HG02798 (cell line): ENCODE measurements around the gene CCDC87.
"Not testable (repeated sequence)": the region's sequence is repeated elsewhere in the genome, so short reads cannot be mapped to it uniquely, and the experiment has no call there.

Experiments
- ATAC-seq: cut with Tn5 transposase; IDR thresholded peaks from one replicate; pipeline ENCODE4 v1.9.1; 2021; ENCODE audit warnings: mild to moderate bottlenecking; ENCODE audit not compliant: unreplicated experiment, poor library complexity

Gene CCDC87, protein sequence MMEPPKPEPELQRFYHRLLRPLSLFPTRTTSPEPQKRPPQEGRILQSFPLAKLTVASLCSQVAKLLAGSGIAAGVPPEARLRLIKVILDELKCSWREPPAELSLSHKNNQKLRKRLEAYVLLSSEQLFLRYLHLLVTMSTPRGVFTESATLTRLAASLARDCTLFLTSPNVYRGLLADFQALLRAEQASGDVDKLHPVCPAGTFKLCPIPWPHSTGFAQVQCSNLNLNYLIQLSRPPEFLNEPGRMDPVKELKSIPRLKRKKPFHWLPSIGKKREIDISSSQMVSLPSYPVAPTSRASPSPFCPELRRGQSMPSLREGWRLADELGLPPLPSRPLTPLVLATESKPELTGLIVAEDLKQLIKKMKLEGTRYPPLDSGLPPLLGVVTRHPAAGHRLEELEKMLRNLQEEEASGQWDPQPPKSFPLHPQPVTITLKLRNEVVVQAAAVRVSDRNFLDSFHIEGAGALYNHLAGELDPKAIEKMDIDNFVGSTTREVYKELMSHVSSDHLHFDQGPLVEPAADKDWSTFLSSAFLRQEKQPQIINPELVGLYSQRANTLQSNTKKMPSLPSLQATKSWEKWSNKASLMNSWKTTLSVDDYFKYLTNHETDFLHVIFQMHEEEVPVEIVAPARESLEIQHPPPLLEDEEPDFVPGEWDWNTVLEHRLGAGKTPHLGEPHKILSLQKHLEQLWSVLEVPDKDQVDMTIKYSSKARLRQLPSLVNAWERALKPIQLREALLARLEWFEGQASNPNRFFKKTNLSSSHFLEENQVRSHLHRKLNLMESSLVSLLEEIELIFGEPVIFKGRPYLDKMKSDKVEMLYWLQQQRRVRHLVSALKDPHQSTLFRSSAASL

DNA sequence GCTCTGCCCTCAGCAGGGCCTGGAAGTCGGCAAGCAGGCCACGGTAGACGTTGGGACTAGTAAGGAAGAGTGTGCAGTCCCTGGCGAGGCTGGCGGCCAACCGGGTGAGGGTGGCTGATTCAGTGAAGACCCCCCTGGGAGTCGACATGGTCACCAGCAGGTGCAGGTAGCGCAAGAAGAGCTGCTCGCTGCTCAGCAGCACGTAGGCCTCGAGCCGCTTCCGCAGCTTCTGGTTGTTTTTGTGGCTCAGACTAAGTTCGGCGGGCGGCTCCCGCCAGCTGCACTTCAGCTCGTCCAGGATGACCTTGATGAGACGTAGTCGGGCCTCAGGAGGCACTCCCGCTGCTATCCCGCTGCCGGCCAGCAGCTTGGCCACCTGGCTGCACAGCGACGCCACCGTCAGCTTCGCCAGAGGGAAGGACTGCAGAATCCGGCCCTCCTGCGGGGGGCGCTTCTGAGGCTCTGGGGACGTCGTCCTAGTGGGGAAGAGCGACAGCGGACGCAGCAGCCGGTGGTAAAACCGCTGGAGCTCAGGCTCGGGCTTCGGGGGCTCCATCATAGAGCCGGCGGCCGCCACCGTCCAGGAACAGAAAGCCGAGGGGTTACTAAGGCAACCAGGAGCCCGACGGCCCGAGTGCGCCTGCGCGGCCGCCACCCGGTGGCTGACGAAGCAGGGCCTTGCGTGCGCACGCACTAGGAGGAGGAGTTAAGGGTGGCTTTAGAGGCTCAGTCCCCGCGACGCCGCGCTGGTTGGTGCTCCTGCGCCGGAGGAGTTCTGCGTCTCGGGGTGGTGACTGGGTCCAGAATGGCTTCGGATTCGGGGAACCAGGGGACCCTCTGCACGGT, at the start of gene CCDC87, which contains the start of gene CCS:
CCDC87 (minus strand) TSS at position 607 of the 846 bp plus-strand sequence; CDS start at position 559, 48 bp downstream.
CCS (plus strand) TSS at position 729 of the 846 bp plus-strand sequence; CDS start at position 806, 77 bp downstream.
- peak; percentile 96 for ATAC-seq

DNA sequence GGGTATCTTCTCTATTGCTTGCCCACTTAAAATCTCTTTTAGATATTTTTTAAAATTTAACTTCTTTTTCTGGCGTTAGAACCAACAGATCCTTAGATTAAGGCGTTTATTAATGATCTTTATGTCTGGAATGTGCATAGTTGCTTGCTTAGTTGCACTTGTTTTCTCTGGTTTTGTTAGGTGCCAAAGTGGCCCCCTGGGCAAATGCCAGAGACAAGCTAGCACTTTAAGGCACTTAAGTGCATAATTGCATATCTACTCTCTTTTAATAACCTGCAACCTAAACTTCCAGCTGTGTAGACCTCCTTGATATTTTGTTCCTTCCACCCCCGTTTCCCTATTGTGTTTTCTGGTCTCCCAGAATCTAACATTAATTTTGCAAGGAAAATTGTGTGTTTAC, 49.0 kb upstream of the CCDC87 start:
- ATAC-seq, result no peak

DNA sequence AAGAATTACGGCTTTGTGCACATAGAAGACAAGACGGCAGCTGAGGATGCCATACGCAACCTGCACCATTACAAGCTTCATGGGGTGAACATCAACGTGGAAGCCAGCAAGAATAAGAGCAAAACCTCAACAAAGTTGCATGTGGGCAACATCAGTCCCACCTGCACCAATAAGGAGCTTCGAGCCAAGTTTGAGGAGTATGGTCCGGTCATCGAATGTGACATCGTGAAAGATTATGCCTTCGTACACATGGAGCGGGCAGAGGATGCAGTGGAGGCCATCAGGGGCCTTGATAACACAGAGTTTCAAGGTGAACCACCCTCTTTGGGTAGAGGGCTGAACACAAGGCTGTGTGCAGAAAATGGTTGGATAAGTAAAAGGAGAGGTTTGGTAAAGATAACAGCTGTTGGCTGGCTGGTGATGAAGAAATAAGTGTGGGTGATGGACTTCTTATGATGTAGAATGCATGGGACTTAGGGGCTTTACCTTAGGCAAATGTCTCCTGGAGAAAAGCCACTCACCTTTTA, 47.0 kb upstream of the CCDC87 start:
- not testable (repeated sequence) for ATAC-seq

DNA sequence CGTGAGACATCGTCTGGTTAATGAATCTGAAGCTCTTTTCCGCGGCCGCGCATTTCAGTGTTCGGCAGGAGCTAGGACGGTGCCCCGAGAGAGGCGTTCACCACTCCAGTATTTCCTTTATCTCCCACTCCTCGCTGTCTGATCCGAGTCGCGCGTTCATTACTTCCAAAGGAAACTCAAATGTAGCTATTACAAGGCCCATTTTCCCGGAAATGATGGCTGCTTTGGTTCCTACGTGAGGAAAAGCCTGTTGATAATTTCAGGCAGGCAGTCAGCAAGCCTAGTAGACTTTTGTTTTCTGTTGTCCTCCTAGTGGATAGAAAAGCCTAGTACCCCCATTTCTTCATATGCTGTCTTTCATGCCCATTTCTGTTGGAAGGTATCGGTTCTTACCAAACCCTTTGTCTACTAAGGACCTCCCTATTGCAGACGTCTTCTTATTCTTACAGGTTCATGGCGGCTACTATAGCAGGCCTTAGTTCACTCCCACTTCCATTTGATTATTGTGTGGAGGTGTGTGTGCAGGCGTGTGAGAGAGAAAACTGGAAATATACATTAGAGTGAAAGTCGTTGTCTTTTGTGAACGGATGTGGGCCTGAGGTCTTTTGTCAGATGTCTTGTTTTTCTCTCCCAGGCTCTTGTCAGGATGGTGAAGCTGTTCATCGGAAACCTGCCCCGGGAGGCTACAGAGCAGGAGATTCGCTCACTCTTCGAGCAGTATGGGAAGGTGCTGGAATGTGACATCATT, 46.4 kb upstream of the CCDC87 start:
- ATAC-seq, result no peak

DNA sequence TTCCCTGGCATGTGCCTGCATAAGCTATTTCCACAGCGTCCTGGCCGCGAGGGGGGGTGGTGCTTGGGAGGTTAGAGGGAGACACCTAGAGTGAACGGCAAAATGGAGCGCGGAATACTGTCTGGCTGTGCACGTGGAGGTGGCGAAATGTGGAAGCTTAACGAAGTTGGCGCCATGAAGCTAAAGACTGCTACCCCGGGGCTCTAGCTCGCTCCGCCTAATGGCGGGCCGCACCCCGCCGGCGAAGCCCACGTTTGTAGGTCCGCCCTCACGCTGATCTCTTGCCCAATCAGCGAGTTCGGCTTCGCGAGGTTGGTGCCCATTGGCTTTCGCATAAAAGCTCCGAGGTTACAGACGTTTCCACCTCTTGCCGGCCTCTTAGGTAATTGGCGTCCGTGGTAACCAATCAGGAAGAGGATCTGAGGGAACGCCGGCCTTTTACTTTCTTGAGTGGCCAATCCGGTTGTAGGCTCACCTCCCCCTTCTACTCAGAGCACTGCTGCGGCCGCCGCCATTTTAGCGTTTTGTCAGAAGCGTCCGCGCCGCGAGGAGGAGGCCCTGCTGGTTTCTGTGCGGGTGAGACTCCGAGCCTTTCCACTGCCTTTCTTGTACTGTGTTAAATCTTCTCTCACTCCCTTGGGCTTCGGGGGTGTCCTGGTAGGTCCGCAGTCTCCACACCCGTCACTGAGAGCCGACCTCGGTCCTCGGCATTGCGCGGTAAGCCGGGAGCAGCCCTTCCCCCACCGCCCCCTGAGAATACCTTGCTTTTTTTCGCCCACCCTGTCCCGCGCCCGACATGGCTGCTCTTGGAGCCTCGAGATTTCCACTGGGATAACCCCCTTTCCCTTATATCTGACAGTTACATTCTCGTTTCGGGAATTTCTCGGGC, 45.6 kb upstream of the CCDC87 start, which contains the start of gene RBM4:
RBM4 (plus strand) TSS at position 527 of the 889 bp plus-strand sequence. CDS start 1,009 bp downstream, outside the sequence.
- peak; percentile 98 for ATAC-seq

DNA sequence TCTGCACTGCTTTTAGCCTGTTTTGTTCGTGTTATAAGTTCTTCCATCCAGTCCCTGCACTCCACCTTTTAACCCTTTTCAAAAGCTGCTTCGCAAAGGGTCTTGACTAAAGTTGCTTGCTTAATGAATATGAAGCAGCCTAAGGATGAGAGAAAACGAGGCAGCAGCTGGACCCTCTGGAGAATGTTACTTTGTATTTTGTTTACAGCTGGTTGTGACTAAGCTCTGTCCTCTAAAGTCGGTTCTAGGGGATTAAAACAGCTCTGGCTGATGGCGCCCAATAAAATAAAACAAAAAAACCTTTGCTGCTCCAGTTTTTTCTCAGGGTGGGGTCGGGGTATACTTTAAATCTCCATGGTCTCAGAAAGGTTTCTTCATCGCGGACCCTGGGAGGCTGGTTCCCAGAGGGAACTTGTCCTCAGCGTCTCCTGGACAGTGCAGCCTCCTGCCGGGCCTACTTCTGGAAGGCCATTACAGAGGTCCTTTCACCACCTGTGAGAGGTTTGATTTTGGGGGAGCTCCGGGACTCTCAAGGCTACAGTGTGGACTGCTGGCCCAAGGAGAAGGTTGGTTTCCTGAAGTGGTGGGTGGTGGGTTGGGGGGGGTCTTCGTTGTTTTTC, 44.8 kb upstream of the CCDC87 start:
- ATAC-seq, result no peak

DNA sequence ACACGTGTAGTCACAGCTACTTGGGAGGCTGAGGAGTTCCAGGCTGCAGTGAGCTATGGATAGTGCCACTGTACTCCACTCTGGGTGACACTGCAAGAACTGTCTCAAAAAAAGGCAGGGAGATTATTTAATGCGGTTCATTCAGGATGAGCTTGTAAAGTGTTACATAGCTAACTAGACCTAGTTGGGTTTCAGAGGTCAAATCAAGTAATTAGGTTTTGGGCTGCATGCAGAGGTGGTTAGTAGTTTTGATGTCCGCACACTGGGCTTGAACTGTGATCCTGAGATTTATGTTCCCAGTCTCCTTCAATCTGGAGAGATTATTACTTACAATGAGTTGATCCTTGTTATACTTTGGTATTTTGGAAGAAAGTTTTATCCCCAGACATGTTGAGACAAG, 43.5 kb upstream of the CCDC87 start:
- ATAC-seq, result no peak

DNA sequence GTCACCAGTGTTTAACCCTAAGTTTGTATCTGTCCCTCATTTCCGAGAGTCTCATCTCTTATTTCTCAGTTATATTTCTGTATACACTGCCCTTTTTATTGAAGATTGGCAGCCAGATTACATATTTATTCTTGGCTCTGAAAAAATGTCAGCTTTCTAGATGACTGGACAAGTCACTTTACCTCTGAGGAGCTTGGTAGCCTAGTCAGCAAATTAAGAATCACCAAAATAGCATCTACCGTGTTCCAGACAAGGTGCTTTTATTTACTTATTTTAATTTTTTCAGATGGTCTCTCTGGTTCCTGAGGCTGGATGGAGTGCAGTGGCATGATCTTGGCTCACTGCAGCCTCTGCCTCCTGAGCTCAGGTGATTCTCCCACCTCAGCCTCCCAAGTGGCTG, 40.1 kb upstream of the CCDC87 start:
- no peak for ATAC-seq

DNA sequence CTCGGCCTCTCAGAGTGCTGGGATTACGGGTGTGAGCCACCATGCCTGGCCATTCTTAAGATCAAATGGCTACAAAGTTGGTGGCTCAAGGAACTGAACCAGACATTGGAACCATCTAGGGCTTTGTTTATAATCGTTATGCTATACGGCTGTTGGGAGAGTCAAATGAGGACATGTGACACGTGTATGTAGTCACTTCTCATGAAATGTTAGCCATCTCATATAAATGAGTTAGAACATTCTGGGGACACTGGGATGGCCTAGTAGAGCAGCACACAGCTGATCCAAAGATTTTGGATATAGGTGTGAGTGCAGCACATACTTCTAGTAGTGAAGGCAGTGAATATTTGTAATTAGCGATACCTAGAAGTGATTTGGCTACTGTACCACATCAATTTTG, 39.0 kb upstream of the CCDC87 start:
- ATAC-seq, result no peak

DNA sequence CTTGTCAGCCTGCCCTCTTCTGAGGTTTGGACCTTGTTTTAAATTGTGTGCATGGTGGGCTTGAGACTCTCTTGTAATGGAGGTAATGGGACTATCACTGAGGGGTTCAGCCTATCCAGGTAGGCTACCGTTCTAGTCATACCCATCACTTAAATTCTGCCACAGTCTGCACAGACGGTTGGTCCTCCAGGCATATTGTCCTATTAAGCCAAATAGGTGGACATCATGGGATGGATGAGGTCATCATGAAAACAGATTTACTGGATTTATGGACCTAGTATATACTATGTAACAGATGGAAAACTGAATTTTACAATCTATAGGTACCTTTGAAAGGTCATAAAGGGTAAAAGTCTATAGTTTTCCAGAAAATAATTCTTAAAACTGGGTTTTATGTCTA, 36.5 kb upstream of the CCDC87 start:
- no peak for ATAC-seq

DNA sequence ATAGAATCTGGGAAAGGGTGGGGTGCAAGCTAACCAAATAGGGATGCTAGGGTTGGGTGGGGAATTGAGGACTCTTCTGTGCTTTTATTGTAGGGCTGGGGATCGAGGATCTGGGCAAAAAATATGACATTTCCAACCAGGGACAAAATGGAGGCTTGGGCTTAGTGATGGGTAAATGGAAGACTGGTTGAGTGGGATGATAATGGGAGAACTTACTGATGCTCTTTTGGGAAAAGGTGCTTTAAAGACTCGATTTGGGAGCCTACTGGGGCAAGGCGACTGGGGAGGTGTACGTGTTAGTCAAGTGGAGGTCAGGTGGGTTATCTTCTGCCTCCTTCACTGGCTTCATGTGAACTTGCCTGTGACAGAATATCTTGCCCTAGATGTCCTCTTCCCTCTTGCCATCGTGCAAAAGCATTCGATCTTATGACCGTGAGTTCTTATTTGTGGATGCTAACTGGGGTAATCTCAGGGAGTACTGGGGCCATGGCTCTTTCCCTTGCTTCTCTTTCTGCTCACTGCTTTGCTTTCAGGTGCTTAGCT, 35.3 kb upstream of the CCDC87 start:
- no peak for ATAC-seq

DNA sequence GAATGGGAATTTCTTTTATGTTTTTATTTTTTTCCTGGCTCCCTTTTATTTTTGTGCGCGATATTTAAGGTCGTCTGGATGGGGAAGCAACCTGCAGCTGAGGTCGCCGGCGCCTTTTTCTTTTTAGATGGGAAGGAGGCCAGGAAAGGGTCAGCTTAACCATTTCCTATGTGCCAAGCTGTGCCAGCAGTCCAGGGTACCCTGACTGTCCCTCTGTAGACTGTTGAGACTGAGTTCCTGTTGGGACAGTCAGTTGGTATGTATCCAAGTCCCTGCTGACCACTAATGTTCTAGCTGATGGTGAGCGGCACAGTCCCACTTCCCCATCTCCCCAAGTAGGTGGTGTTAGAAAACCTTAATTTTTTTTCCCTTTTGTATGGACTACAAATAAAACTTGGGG, 34.1 kb upstream of the CCDC87 start:
- ATAC-seq, result no peak

DNA sequence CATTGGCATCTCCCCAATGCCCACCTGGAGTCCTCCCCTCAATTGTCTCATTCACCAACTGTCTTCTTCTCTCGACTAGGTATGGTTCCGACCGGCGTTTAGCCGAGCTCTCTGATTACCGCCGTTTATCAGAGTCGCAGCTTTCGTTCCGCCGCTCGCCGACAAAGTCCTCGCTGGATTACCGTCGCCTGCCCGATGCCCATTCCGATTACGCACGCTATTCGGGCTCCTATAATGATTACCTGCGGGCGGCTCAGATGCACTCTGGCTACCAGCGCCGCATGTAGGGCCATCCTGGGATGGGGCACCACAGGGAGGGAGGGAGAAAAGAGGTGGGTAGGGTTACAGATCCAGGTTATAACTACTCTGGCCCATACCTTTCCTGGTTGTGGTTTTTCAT, 33.5 kb upstream of the CCDC87 start:
- ATAC-seq, result no peak

DNA sequence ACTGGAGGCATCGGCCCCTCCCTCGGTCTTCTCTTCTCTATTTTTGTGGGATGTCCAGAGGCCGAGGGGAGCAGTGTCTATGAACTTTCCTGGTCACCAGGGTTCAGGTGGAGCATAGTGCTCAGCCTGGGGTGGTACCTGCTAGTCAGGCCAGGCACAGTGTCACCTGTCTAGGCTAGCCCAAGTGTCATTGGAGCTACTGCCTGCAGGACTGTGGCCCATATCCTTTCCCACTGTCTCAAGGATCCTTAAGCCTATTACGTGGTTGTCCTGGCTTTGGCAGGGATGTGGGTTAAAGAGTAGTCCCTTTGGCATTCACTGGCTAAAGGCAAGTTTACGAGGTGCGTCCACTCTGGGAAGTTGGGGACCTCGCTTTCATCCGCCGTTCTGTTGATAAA, 32.9 kb upstream of the CCDC87 start:
- no peak for ATAC-seq

DNA sequence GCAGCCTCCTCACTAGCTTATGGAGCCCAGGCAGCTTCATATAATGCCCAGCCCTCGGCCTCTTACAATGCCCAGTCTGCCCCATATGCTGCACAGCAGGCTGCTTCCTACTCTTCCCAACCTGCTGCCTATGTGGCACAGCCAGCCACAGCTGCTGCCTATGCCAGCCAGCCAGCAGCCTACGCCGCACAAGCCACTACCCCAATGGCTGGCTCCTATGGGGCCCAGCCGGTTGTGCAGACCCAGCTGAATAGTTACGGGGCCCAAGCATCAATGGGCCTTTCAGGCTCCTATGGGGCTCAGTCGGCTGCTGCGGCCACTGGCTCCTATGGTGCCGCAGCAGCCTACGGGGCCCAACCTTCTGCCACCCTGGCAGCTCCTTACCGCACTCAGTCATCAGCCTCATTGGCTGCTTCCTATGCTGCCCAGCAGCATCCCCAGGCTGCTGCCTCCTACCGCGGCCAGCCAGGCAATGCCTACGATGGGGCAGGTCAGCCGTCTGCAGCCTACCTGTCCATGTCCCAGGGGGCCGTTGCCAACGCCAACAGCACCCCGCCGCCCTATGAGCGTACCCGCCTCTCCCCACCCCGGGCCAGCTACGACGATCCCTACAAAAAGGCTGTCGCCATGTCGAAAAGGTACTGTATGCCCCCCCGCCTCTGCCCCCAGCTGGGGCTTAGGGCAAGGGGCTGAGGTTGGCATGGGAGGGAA, 32.3 kb upstream of the CCDC87 start:
- no peak for ATAC-seq

DNA sequence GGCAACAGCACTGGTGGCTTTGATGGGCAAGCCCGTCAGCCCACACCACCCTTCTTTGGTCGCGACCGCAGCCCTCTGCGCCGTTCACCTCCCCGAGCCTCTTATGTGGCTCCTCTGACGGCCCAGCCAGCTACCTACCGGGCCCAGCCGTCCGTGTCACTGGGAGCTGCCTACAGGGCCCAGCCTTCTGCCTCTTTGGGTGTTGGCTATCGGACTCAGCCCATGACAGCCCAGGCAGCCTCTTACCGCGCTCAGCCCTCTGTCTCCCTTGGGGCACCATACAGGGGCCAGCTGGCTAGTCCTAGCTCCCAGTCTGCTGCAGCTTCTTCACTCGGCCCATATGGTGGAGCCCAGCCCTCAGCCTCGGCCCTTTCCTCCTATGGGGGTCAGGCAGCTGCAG, 31.6 kb upstream of the CCDC87 start:
- no peak for ATAC-seq

DNA sequence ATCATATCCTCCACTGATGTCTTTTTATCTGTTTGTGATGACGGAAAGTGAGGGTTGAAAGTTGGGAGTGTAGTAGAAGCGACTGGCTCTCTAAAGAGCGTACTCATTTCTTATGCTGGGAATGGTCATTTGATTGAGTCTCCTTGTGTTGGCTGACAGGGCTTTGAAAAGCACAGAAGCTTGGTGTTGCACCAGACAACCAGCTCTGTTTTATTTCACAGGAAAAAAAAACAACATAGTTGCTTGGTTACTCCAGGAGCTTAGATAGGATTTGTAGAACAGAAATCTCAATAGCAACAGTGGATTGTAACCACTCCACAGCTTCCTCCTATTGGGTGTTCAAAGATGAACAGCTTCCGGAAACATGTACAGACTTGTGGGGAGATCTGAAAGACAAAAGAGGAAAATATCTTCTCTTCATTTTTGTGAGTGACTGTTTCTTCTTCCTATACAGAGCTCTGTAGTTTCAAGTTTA, 26.3 kb upstream of the CCDC87 start:
- no peak for ATAC-seq
